GM23338 (cell line): ENCODE results near the gene ZBTB20. TPM values are rescaled to one million over a fixed set of nuclear protein-coding genes. Genes with fewer than 3 reads are reported as not detected.

Source experiments
- ATAC-seq: fragments of 200-7000 bp; cut with Tn5 transposase; 3 replicates; pipeline ENCODE4 v1.9.1; 2020
- DNase-seq: peaks from one replicate; pipeline ENCODE4 v3.0.0-alpha.2; 2015; ENCODE audit warnings: low spot score
- H2AFZ ChIP-seq: fragments of 200-600 bp; sonication (generic); 2 replicates; pipeline ENCODE4 v1.8.0; 2016; ENCODE audit warnings: antibody characterized with exemption, mild to moderate bottlenecking, moderate library complexity
- H3F3A ChIP-seq: fragments of 200-600 bp; sonication (generic); replicated peaks from 2 replicates; pipeline ENCODE4 v1.8.0; 2017; ENCODE audit warnings: antibody characterized with exemption, mixed run types, low read depth
- H3K27ac ChIP-seq: fragments of 200-600 bp; sonication (generic); 2 replicates; pipeline ENCODE4 v1.6.1; 2016; ENCODE audit warnings: low read depth
- H3K27me3 ChIP-seq: fragments of 200-600 bp; sonication (generic); 2 replicates; pipeline ENCODE4 v1.8.0; 2016; ENCODE audit warnings: mild to moderate bottlenecking, mixed run types, moderate library complexity; ENCODE audit not compliant: insufficient read depth
- H3K36me3 ChIP-seq: fragments of 200-600 bp; sonication (generic); 2 replicates; pipeline ENCODE4 v1.8.0; 2016; ENCODE audit warnings: mild to moderate bottlenecking; ENCODE audit not compliant: insufficient read depth
- H3K4me1 ChIP-seq: fragments of 200-600 bp; sonication (generic); 2 replicates; pipeline ENCODE4 v1.8.0; 2016; ENCODE audit warnings: mild to moderate bottlenecking, moderate library complexity; ENCODE audit not compliant: insufficient read depth
- H3K4me2 ChIP-seq: fragments of 200-600 bp; sonication (generic); 2 replicates; pipeline ENCODE4 v1.7.1; 2017; ENCODE audit warnings: mixed run types
- H3K4me3 ChIP-seq: fragments of 200-600 bp; sonication (generic); 2 replicates; pipeline ENCODE4 v1.6.1; 2016; ENCODE audit warnings: mixed run types
- H3K79me2 ChIP-seq: fragments of 200-600 bp; sonication (generic); replicated peaks from 2 replicates; pipeline ENCODE4 v1.8.0; 2017; ENCODE audit warnings: mild to moderate bottlenecking; ENCODE audit not compliant: insufficient read depth
- H3K9me2 ChIP-seq: fragments of 200-600 bp; sonication (generic); 2 replicates; pipeline ENCODE4 v1.8.0; 2017; ENCODE audit not compliant: insufficient read depth
- H4K20me1 ChIP-seq: fragments of 200-600 bp; sonication (generic); replicated peaks from 2 replicates; pipeline ENCODE4 v1.8.0; 2017; ENCODE audit warnings: mild to moderate bottlenecking; ENCODE audit not compliant: insufficient read depth
- H3K27ac Mint-ChIP-seq: 2 replicates; pipeline ENCODE4 v1.8.0; 2020; ENCODE audit warnings: inconsistent platforms, mild to moderate bottlenecking, moderate library complexity, mixed read lengths
- H3K27me3 Mint-ChIP-seq: 3 replicates; pipeline ENCODE4 v1.8.0; 2022; ENCODE audit warnings: low read depth, mild to moderate bottlenecking, moderate library complexity, mixed read lengths, inconsistent platforms; ENCODE audit not compliant: insufficient read depth, poor library complexity
- H3K36me3 Mint-ChIP-seq: 3 replicates; pipeline ENCODE4 v1.8.0; 2021; ENCODE audit warnings: low read depth, mild to moderate bottlenecking, inconsistent platforms, moderate library complexity, mixed read lengths
- H3K4me1 Mint-ChIP-seq: 3 replicates; pipeline ENCODE4 v1.8.0; 2020; ENCODE audit warnings: mild to moderate bottlenecking, inconsistent platforms, mixed read lengths
- H3K4me3 Mint-ChIP-seq: 3 replicates; pipeline ENCODE4 v1.8.0; 2021; ENCODE audit warnings: moderate library complexity, mild to moderate bottlenecking, inconsistent platforms, mixed read lengths
- H3K9me3 Mint-ChIP-seq: 3 replicates; pipeline ENCODE4 v1.8.0; 2020; ENCODE audit warnings: moderate library complexity, mild to moderate bottlenecking, inconsistent platforms, mixed read lengths
- CREB1 ChIP-seq: fragments of 250-450 bp; sonication (Bioruptor Pico); IDR thresholded peaks from 2 replicates; pipeline ENCODE4 v1.5.0; 2020; ENCODE audit warnings: low read depth, mild to moderate bottlenecking, moderate library complexity
- CTCF ChIP-seq, 2 experiments: fragments of 200-600 bp in 1 of 2; sonication (generic) in 1 of 2; conservative IDR thresholded peaks; 2 replicates each; pipeline versions ENCODE4 v1.5.1 to v1.6.1; 2016 to 2017; ENCODE audit warnings: antibody characterized with exemption in 2 of 2, low read depth in 2 of 2, mild to moderate bottlenecking in 2 of 2, moderate library complexity in 1 of 2
- EZH2 ChIP-seq: fragments of 200-600 bp; sonication (generic); IDR thresholded peaks from one replicate; pipeline ENCODE4 v1.8.0; 2017; ENCODE audit warnings: antibody characterized with exemption, mild to moderate bottlenecking, low read depth; ENCODE audit not compliant: unreplicated experiment
- JUNB ChIP-seq: IDR thresholded peaks from one replicate; pipeline ENCODE4 v1.6.1; 2016; ENCODE audit warnings: antibody characterized with exemption; ENCODE audit not compliant: unreplicated experiment
- POLR2AphosphoS5 ChIP-seq: IDR thresholded peaks from 2 replicates; pipeline ENCODE4 v1.6.1; 2016; ENCODE audit warnings: antibody characterized with exemption, low read depth
- REST ChIP-seq: IDR thresholded peaks from one replicate; pipeline ENCODE4 v1.6.1; 2018; ENCODE audit warnings: antibody characterized with exemption; ENCODE audit not compliant: unreplicated experiment
- STAT1 ChIP-seq: IDR thresholded peaks from one replicate; pipeline ENCODE4 v1.6.1; 2016; ENCODE audit warnings: antibody characterized with exemption; ENCODE audit not compliant: unreplicated experiment
- ZNF331 ChIP-seq: fragments of 250-450 bp; sonication (Bioruptor Pico); IDR thresholded peaks from 2 replicates; pipeline ENCODE4 v1.5.0; 2020; ENCODE audit warnings: low read depth, mild to moderate bottlenecking, moderate library complexity
- polyA plus RNA-seq: library from polyadenylated mRNA; unstranded; fragments of >200 nt; fragmentation: Nextera tagmentation; extraction: Ambion mirVana; gene quantifications from 2 replicates; pipeline ENCODE4 v1.2.1, GENCODE V29; 2016
- total RNA-seq: library from RNA; depleted of rRNA; stranded (reverse); fragments of >200 nt; shearing (Covaris generic); gene quantifications from 2 replicates; pipeline ENCODE4 v1.2.3, GENCODE V29; 2014

ZBTB20 gene
- total and polyA plus RNA-seq, 2 experiments from 2014 or later: 2.0 to 3.3 TPM

- TF ChIP-seq REST: no peak
- TF ChIP-seq ZNF331 (CRISPR knock-in tag): no peak
- no peak for TF ChIP-seq EZH2
- TF ChIP-seq POLR2AphosphoS5: no peak
- no peak for TF ChIP-seq CREB1 (CRISPR knock-in tag)
- no peak for TF ChIP-seq STAT1
- TF ChIP-seq JUNB: no peak
- TF ChIP-seq CTCF (conservative IDR thresholded peaks at IDR 0.05; ENCODE audit: low read depth in 2 of 2): no peak
Observed at GRCh38 chr3:114967168-114967567, 179.9 kb downstream of the ZBTB20 start (continued).

- H3K9me2 ChIP-seq: no peaks in the 10 kb centered on the region
- H3K4me2 ChIP-seq: no peak overlapping the region
- H3K27ac Mint-ChIP-seq: no peak overlapping the region
- no peaks in the 10 kb centered on the region for H3K9me3 Mint-ChIP-seq
- DNase-seq (no peak), ATAC-seq (no peak)
- H3F3A ChIP-seq: no peaks in the 10 kb centered on the region
- no peaks in the 10 kb centered on the region for H3K27me3 Mint-ChIP-seq
- no peak overlapping the region for H3K4me3 Mint-ChIP-seq
- H2AFZ ChIP-seq: no peak overlapping the region
- no peaks in the 10 kb centered on the region for H3K79me2 ChIP-seq
- H3K36me3 Mint-ChIP-seq: no peaks in the 10 kb centered on the region
- no peak overlapping the region for H3K4me3 ChIP-seq
- no peaks in the 10 kb centered on the region for H4K20me1 ChIP-seq
- H3K36me3 ChIP-seq: no peaks in the 10 kb centered on the region
- no peak overlapping the region for H3K27ac ChIP-seq
- no peaks in the 10 kb centered on the region for H3K4me1 ChIP-seq
- TF ChIP-seq EZH2: no peak
- no peak for TF ChIP-seq POLR2AphosphoS5
- no peak for TF ChIP-seq REST
- no peaks in the 10 kb centered on the region for H3K27me3 ChIP-seq
- H3K4me1 Mint-ChIP-seq: no peaks in the 10 kb centered on the region
Observed at GRCh38 chr3:114962189-114962588, 184.9 kb downstream of the ZBTB20 start.
